KMS-11 (cell line): Measurements from ENCODE around the gene PHF3.

ENCODE experiments used
- H2AFZ ChIP-seq: fragments of 200-600 bp; sonication (generic); 2 replicates; pipeline ENCODE4 v1.6.1; 2016; ENCODE audit warnings: antibody characterized with exemption, mixed run types, low read depth
- H3K27ac ChIP-seq: fragments of 200-600 bp; sonication (generic); 2 replicates; pipeline ENCODE4 v1.6.1; 2016; ENCODE audit warnings: mild to moderate bottlenecking, mixed run types
- H3K27me3 ChIP-seq: fragments of 200-600 bp; sonication (generic); 2 replicates; pipeline ENCODE4 v1.6.1; 2017; ENCODE audit warnings: mild to moderate bottlenecking, low read depth, mixed run types, moderate library complexity; ENCODE audit not compliant: insufficient read depth
- H3K36me3 ChIP-seq: fragments of 200-600 bp; sonication (generic); 2 replicates; pipeline ENCODE4 v1.6.1; 2017; ENCODE audit warnings: mild to moderate bottlenecking, mixed run types; ENCODE audit not compliant: insufficient read depth
- H3K4me1 ChIP-seq: fragments of 200-600 bp; sonication (generic); 2 replicates; pipeline ENCODE4 v1.6.1; 2016; ENCODE audit warnings: mild to moderate bottlenecking, low read depth, mixed run types; ENCODE audit not compliant: poor library complexity, severe bottlenecking
- H3K4me2 ChIP-seq: fragments of 200-600 bp; sonication (generic); 2 replicates; pipeline ENCODE4 v1.7.0; 2016; ENCODE audit warnings: mild to moderate bottlenecking, mixed run types
- H3K4me3 ChIP-seq: fragments of 200-600 bp; sonication (generic); IDR thresholded peaks from 2 replicates; pipeline ENCODE4 v1.6.1; 2017; ENCODE audit warnings: low read depth, low read length, mixed read lengths; ENCODE audit not compliant: insufficient read depth
- H3K79me2 ChIP-seq: fragments of 200-600 bp; sonication (generic); 2 replicates; pipeline ENCODE4 v1.6.1; 2016; ENCODE audit warnings: low read depth, mixed run types; ENCODE audit not compliant: insufficient read depth
- H3K9ac ChIP-seq: fragments of 200-600 bp; sonication (generic); 2 replicates; pipeline ENCODE4 v1.6.1; 2016; ENCODE audit warnings: mild to moderate bottlenecking, mixed run types
- H4K20me1 ChIP-seq: fragments of 200-600 bp; sonication (generic); 2 replicates; pipeline ENCODE4 v1.6.1; 2016; ENCODE audit warnings: mild to moderate bottlenecking, mixed run types; ENCODE audit not compliant: insufficient read depth
- TF ChIP-seq, protein P1 (sequence below): fragments of 200-600 bp; sonication (generic); conservative IDR thresholded peaks from 2 replicates; pipeline ENCODE4 v1.6.1; 2017; ENCODE audit warnings: low read depth, mild to moderate bottlenecking, antibody characterized with exemption, low read length, moderate library complexity, mixed read lengths

PHF3 gene

DNA sequence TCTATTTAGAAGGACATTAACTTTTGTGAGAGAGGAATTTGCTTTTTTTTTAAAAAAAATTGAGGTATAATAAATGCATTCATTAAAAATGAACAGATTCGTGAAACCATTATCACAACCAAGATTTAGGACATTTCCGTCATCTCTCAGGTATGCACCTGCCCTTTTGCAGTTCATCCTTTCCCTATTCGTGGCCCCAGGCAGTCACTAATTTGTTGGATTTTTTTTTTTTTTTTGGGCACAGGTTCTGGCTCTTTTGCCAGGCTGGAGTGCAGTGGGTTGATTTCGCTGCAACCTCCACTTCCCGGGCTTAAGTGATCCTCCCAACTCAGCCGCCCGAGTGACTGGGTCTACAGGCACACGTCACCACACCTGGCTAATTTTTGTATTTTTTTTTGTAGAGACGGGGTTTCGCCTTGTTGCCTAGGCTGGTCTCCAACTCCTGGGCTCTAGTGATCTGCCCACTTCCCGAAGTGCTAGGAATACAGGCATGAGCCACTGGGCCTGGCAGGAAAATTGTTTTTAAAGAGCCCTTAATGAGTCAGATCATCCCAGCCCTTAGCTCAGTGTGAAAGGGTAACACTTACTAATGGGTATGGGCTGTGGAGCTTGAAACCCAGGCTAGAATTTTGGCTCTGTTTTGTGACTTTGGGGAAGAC, 9.2 kb downstream of the PHF3 start:
- Histone ChIP-seq H2AFZ (no peak overlapping the region), H3K36me3 (no peaks in the 10 kb centered on the region), H3K4me1 (peaks cover 78% of the 10 kb centered on the region), H3K27me3 (no peaks in the 10 kb centered on the region), H3K4me3 (no peak overlapping the region), H4K20me1 (peaks cover 2% of the 10 kb centered on the region), H3K79me2 (peaks cover 98% of the 10 kb centered on the region), H3K9ac (no peak overlapping the region), H3K27ac (no peak overlapping the region), H3K4me2 (no peak overlapping the region; the same call in 1 of the 2 replicates)
- TF ChIP-seq, protein P1, sequence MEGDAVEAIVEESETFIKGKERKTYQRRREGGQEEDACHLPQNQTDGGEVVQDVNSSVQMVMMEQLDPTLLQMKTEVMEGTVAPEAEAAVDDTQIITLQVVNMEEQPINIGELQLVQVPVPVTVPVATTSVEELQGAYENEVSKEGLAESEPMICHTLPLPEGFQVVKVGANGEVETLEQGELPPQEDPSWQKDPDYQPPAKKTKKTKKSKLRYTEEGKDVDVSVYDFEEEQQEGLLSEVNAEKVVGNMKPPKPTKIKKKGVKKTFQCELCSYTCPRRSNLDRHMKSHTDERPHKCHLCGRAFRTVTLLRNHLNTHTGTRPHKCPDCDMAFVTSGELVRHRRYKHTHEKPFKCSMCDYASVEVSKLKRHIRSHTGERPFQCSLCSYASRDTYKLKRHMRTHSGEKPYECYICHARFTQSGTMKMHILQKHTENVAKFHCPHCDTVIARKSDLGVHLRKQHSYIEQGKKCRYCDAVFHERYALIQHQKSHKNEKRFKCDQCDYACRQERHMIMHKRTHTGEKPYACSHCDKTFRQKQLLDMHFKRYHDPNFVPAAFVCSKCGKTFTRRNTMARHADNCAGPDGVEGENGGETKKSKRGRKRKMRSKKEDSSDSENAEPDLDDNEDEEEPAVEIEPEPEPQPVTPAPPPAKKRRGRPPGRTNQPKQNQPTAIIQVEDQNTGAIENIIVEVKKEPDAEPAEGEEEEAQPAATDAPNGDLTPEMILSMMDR: no peak

DNA sequence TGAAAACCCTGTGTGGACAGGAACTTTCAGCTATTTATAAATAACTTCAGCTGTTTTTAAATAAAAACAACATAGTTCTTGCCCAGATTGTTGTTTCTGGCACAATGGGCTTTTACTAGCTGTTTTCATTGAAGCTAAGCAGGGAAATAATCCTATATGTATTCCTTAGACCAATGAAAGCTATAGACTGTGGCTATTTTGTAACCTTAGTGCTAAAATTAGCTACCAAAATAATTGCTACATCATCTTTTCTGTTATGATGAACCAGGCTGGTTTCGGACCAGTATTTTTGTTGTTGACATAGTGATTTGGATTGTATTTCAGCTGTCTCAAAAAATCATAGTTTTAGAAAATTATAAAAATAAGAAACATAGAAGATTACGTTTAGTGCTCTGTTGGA, 13.7 kb downstream of the PHF3 start:
- H3K4me1 ChIP-seq: peaks cover 98% of the 10 kb centered on the region
- H3K27me3 ChIP-seq: no peaks in the 10 kb centered on the region
- H3K9ac ChIP-seq: peak overlapping the region; percentile 49
- no peaks in the 10 kb centered on the region for H3K36me3 ChIP-seq
- TF ChIP-seq, protein P1: no peak
- H4K20me1 ChIP-seq: no peaks in the 10 kb centered on the region
- peak overlapping the region; percentile 98 for H3K4me2 ChIP-seq
- peak overlapping the region; percentile 85 for H3K27ac ChIP-seq
- H3K79me2 ChIP-seq: peaks cover 98% of the 10 kb centered on the region
- H2AFZ ChIP-seq: no peak overlapping the region
- H3K4me3 ChIP-seq: no peak overlapping the region

DNA sequence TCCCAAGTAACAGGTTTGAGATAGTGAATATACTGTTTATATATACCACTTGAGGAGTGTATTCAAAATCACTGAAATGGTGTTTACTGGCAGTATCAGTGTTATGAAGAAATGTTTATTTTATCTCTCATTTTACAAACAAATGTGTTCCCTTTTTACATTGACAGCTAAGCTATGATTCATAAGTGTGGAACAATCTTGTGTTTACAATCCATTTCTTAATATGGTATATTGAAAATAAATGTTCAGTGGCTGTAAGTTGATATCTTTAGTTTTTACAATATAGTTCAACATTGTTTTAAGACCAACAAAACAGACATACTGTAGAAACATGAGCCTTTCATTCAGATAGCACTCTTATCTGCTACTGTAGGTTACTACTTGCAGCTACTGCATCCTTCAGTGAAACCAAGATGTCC, 14.3 kb downstream of the PHF3 start:
- H3K4me3 ChIP-seq: no peak overlapping the region
- H4K20me1 ChIP-seq: no peaks in the 10 kb centered on the region
- peak overlapping the region; percentile 49; the same call in 1 of the 2 replicates for H3K9ac ChIP-seq
- H3K36me3 ChIP-seq: no peaks in the 10 kb centered on the region
- H3K4me1 ChIP-seq: peaks cover 94% of the 10 kb centered on the region
- TF ChIP-seq, protein P1: no peak
- H3K79me2 ChIP-seq: peaks cover 98% of the 10 kb centered on the region
- H3K27ac ChIP-seq: peak overlapping the region; percentile 85
- H3K4me2 ChIP-seq: peak overlapping the region; percentile 98
- no peaks in the 10 kb centered on the region for H3K27me3 ChIP-seq
- no peak overlapping the region for H2AFZ ChIP-seq

DNA sequence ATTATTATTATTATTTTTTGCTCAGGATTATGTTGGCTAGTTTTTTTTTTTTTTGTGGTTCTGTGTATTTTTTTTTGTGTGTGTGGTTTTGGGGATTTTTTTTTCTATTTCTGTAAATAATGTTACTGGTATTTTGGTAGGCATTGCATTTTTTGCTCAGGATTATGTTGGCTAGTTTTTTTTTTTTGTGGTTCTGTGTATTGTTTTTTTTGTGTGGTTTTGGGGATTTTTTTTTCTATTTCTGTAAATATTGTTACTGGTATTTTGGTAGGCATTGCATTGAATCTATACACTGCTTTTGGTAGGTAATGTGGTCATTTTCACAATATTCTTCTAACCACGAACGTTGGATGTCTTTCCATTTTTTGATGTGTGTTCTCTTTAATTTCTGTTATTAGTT, 17.4 kb downstream of the PHF3 start:
- Histone ChIP-seq H3K4me3 (no peak overlapping the region), H3K4me2 (peak overlapping the region; percentile 31), H2AFZ (no peak overlapping the region), H3K79me2 (peaks cover 99% of the 10 kb centered on the region), H3K27ac (no peak overlapping the region), H3K4me1 (peaks cover 82% of the 10 kb centered on the region), H3K36me3 (no peaks in the 10 kb centered on the region), H3K27me3 (no peaks in the 10 kb centered on the region), H4K20me1 (0 out of 2 replicates have a peak, but pooled peaks cover 10% of the 10 kb centered on the region), H3K9ac (no peak overlapping the region)
- TF ChIP-seq, protein P1: no peak
